GM13976 (cell line): ENCODE results near the gene CDHR1.

ENCODE experiments used
- DNase-seq: peaks from one replicate; pipeline ENCODE4 v3.0.0; 2012; ENCODE audit warnings: low spot score
- CTCF ChIP-seq: IDR thresholded peaks from 2 replicates; pipeline ENCODE4 v1.5.1; 2012; ENCODE audit warnings: borderline replicate concordance, mild to moderate bottlenecking; ENCODE audit not compliant: insufficient read depth; ENCODE audit errors: extremely low read depth, missing control alignments, control extremely low read depth
- in situ Hi-C: fragments of 300-500 bp; cut with MboI; formaldehyde crosslinking; loops from one replicate; pipeline ENCODE4 v1.12.0; 2022; ENCODE audit warnings: low sequenced_read_pairs, mixed read lengths, inconsistent platforms; ENCODE audit not compliant: unreplicated experiment

The CDHR1 gene

GRCh38 chr10:84221916-84222315 is 27.6 kb downstream of the CDHR1 start:
- in situ Hi-C loops, result no loop called here
- TF ChIP-seq CTCF, result no peak
- DNase-seq, result no peak

- TF ChIP-seq CTCF, result no peak
- in situ Hi-C loops, result no loop called here
- DNase-seq, result no peak
Observed at GRCh38 chr10:84224411-84225028, 30.2 kb downstream of the CDHR1 start.

- no peak for DNase-seq
- TF ChIP-seq CTCF, result no peak
- in situ Hi-C loops, result no loop called here
Observed at GRCh38 chr10:84225427-84226173, 31.3 kb downstream of the CDHR1 start, which contains the start of gene LRIT2. TSS of gene LRIT2 (minus strand) at chr10:84225544. CDS start at chr10:84225520, 24 bp downstream.

- TF ChIP-seq CTCF, result no peak
- in situ Hi-C loops, result no loop called here
- DNase-seq, result no peak
Observed at GRCh38 chr10:84226616-84227015, 32.3 kb downstream of the CDHR1 start.

GRCh38 chr10:84227810-84228209 is 33.5 kb downstream of the CDHR1 start:
- DNase-seq, result no peak
- in situ Hi-C loops, result no loop called here
- no peak for TF ChIP-seq CTCF

GRCh38 chr10:84230359-84230758 is 36.0 kb downstream of the CDHR1 start:
- DNase-seq, result no peak
- TF ChIP-seq CTCF, result no peak
- in situ Hi-C loops, result no loop called here
